Ishikawa (cell line): ENCODE data around the gene COL13A1.

Source experiments
- CREB1 ChIP-seq: IDR thresholded peaks from 2 replicates; pipeline ENCODE4 v1.6.1; 2012; ENCODE audit warnings: low read depth
- EP300 ChIP-seq: IDR thresholded peaks from 2 replicates; pipeline ENCODE4 v1.6.1; 2012; ENCODE audit warnings: borderline replicate concordance
- NFIC ChIP-seq: IDR thresholded peaks from 2 replicates; pipeline ENCODE4 v1.6.1; 2012
- RAD21 ChIP-seq: IDR thresholded peaks from 2 replicates; pipeline ENCODE4 v1.6.1; 2012; ENCODE audit warnings: low read depth
- YY1 ChIP-seq: IDR thresholded peaks from 2 replicates; pipeline ENCODE4 v1.6.1; 2012; ENCODE audit warnings: low read depth
- ZBTB7A ChIP-seq: IDR thresholded peaks from 2 replicates; pipeline ENCODE4 v1.6.1; 2012; ENCODE audit warnings: low read depth
- TF ChIP-seq, protein P1 (sequence below): IDR thresholded peaks from 2 replicates; pipeline ENCODE4 v1.6.1; 2012
- TF ChIP-seq, protein P2 (sequence below): IDR thresholded peaks from 2 replicates; pipeline ENCODE4 v1.6.1; 2012; ENCODE audit warnings: low read depth, mild to moderate bottlenecking

DNA sequence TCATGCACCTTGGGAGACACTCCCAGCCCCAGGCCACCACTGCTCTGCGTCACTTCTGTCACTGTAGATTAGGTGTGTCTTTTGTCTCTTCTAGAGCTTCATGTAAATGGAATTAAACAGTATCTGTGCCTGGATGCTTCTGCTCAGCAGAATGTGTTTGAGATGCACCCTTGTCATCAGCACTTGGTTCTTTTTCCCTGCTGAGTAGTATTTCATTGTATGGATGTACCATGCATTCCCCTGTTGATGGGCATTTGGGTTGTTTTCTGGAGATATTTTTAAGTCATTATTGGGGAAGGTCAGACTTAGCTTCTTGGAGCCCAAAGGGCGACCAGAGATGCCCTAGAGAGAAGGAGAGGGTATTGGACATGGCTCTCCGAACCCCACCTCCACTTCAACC is 126.6 kb downstream of the COL13A1 start:
- no peak for TF ChIP-seq NFIC
- TF ChIP-seq EP300 = no peak
- TF ChIP-seq CREB1 = no peak
- TF ChIP-seq, protein P1, sequence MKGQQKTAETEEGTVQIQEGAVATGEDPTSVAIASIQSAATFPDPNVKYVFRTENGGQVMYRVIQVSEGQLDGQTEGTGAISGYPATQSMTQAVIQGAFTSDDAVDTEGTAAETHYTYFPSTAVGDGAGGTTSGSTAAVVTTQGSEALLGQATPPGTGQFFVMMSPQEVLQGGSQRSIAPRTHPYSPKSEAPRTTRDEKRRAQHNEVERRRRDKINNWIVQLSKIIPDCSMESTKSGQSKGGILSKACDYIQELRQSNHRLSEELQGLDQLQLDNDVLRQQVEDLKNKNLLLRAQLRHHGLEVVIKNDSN = no peak
- TF ChIP-seq ZBTB7A = no peak
- TF ChIP-seq YY1 = no peak
- TF ChIP-seq, protein P2, sequence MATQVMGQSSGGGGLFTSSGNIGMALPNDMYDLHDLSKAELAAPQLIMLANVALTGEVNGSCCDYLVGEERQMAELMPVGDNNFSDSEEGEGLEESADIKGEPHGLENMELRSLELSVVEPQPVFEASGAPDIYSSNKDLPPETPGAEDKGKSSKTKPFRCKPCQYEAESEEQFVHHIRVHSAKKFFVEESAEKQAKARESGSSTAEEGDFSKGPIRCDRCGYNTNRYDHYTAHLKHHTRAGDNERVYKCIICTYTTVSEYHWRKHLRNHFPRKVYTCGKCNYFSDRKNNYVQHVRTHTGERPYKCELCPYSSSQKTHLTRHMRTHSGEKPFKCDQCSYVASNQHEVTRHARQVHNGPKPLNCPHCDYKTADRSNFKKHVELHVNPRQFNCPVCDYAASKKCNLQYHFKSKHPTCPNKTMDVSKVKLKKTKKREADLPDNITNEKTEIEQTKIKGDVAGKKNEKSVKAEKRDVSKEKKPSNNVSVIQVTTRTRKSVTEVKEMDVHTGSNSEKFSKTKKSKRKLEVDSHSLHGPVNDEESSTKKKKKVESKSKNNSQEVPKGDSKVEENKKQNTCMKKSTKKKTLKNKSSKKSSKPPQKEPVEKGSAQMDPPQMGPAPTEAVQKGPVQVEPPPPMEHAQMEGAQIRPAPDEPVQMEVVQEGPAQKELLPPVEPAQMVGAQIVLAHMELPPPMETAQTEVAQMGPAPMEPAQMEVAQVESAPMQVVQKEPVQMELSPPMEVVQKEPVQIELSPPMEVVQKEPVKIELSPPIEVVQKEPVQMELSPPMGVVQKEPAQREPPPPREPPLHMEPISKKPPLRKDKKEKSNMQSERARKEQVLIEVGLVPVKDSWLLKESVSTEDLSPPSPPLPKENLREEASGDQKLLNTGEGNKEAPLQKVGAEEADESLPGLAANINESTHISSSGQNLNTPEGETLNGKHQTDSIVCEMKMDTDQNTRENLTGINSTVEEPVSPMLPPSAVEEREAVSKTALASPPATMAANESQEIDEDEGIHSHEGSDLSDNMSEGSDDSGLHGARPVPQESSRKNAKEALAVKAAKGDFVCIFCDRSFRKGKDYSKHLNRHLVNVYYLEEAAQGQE = no peak
- TF ChIP-seq RAD21 = no peak
